NCI-H1417 treated with DMSO at 0.1 percent for 48 hours (cell line): ENCODE results near the gene IL6R.

Source experiments
- DNase-seq: peaks from one replicate; lab custom pipeline; 2025; lab: John Stamatoyannopoulos, UW

Gene IL6R

GRCh38 chr1:154427173-154428139, 22.3 kb downstream of the IL6R start:
- DNase-seq, result no peak

- no peak for DNase-seq
These were observed 24.0 kb downstream of the IL6R start for GRCh38 chr1:154429118-154429517.

- no peak for DNase-seq
These were observed 24.9 kb downstream of the IL6R start for GRCh38 chr1:154429841-154430611.

DNA sequence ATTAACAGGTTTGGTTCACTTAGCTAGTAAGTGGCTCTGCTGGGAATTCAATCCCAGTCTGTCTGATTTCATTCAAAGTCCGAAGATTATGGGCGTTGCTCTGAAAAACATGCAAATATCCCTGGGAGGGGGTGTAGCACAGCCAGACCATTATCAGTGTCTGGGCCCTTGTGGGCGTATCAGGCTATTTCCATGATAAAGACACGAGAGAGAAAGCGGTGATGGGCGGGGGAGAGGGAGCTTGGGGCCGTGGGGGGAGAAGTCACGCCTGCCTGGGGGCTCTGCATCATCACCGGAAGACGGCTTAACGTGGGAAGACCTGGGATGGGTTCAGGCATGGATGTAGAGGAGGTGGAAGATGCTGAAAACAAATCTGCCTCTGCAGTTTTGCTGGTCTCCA, 25.8 kb downstream of the IL6R start:
- no peak for DNase-seq

DNA sequence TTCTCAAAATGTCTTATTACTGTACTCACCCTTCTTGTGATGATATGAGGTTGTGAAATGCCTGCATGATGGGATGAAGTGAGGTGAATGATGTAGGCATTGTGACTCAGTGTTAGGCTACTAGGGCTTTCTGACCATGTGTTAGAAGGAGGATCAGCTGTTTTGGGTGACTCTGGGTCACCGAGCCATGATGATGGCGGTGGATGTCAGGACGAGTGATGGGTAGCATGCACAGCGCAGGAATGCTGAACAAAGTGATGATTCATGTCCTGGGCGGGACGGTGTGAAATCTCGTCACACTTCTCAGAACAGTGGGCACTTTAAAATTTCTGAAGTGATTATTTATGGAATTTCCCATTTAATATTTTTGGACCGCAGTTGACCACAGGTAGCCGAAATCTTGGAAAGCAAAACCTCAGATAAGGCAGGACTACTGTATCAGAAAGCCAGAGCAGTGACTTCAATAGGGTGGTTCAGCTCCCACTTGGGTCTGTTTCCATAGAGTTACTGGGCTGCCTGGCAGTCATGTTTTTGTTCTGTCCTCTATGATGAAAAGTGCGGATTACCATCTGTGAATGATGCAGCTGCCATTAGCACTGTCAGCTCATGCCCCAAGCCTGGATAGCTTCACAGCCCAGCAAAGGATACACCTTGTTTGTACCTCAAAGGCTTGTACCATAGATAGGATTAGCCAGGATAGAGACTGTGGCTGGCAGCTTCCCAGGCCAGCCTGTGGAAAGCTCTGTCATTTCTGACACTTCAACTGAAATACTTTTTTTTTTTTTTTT, 26.6 kb downstream of the IL6R start:
- no peak for DNase-seq

DNA sequence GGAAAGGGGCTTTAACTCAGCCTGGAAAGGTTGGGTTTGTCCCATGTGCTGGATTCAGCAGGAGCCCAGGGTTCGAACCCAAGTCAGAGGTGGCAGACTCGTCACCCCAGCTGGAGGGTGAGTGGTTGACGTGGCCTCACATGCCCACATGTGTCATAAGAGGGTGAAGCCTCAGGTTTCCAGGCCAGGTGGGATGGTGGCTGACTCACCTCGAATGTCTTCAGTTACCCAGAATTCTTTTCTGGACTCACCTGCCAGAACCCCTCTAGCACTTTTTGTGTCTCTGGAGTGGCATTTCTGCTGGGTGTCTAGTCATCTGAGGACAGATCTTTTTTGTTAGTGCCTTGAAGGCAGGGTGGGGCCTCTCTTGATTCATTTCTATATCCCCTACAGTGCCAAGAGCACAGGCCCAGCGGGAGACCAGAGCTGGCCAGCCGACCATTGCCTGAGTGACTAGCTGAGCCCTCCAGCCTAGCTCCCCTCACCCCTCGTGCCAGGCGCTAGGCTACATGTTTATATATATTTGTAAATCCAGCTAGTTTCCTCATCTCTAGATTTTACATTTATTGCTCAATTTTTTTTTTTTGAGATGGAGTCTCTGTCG, 28.1 kb downstream of the IL6R start:
- DNase-seq, result no peak

- no peak for DNase-seq
These were observed 29.4 kb downstream of the IL6R start for GRCh38 chr1:154434346-154435085.

DNA sequence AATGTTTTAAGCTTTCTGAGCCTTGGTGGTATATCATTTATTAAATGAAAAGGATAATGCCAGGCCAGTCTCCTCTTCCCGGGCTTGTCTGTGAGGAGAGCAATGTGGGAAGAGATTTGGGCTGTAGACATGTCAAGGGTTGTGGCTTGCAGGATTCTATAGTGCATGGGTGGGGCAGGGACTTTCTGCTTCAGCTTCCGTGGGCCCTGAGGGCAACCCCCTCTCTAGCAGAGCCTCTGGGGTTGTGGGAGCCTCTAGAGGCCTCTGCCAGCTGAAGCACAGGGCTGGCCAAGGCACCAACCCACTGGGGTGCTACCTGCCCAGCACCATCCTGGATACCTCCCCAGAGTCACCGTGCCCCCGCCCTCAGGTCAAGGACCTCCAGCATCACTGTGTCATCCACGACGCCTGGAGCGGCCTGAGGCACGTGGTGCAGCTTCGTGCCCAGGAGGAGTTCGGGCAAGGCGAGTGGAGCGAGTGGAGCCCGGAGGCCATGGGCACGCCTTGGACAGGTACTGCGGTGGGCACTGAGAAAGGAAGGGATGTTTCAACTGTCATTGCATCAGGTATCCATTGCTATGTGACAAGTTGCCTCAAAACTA, 30.6 kb downstream of the IL6R start:
- DNase-seq, result no peak

- DNase-seq, result no peak
These were observed 31.3 kb downstream of the IL6R start for GRCh38 chr1:154436433-154436832.

GRCh38 chr1:154440036-154440804, 35.1 kb downstream of the IL6R start:
- DNase-seq, result no peak

DNA sequence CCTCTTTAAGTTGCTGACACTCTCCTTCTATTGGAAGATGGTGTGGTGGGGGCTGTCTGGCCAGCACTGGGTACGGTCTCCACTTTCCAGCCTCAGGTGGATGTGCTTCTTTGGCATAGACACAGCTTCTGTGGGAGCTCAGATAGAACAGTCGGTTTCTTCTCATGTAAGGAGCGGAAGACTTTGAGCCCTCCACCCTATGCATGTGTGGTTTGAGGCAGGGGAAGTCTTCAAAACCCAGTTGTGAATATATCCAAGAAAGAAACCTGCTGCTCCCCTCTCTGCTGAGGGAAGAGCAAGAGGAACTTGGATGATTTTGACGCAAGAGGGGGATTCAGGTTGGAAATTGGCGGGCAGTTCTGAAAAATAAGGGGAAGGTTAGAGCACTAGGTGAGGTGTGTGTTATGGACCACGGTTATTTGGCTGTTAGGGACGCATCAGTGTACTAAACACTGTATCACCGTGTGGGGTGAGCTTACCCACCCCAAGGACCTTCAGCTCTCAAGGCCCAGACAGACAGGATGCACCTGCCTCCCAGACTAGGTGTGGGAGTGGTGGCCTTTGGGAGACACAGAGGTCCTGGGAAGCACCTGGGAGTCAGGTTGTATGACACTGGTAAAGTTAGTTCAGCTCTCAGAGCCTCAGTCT, 36.2 kb downstream of the IL6R start:
- DNase-seq, result no peak

DNA sequence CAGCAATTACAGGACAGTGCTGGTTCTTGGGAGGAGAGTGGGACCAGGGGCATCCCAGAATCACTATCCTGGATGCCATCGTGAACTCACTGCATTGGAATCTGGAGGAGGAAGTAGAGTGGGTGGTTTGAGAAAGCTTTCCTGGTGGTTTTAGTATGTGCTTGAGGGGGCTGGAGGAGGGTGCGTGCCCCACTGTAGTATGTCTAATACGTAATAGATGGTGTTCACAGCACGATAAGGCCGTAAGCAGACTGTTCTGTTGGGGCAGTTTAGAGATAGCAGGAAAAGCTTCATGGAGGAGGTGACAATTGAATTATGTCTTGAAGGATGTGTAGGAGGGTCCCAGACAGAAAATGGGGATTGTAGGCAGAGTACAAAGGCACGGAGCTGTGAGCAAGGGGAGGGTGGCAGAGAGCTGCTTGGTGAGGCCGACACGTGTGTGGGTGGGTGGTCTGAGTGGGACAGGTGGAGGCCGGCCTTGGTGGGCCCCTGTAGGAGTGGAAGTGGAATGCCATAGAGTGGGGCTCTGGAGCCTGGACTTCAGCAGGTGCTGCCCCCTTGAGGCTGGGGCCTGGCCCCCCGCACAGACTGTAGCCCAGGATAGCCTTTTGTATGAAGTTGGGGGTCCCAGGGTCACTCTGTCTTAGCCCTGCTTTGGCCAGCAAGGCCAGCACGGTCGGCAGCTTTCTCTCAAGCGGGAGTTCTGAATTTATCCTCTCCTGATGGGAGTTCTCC, 37.0 kb downstream of the IL6R start:
- DNase-seq, result no peak

- DNase-seq, result no peak
These were observed 38.3 kb downstream of the IL6R start for GRCh38 chr1:154443274-154444013.

DNA sequence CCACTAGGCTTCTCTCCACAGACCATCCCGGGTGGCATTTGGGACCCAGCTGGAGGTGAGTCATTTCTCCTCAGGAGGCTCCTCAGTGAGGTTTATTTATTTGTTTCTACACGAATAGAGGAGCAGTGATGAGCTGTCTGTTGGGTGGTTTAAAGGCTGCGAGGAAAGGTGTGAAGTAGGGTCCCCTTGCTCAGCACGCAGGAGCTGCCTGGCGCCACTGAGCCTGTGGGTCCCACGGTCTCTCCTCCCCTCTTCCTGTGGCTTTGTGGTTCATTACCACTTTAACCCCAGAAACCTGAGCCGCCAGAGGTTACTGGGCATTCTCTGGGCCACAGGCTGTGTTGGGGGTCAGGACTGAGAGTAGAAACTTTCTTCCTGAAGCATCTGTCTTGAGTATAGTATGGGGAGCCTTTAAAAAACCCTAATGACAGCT, 39.9 kb downstream of the IL6R start:
- no peak for DNase-seq

- DNase-seq, result no peak
These were observed 41.1 kb downstream of the IL6R start for GRCh38 chr1:154446292-154446691.

GRCh38 chr1:154446789-154447188, 41.6 kb downstream of the IL6R start:
- DNase-seq, result no peak

GRCh38 chr1:154448331-154448811, 43.2 kb downstream of the IL6R start:
- DNase-seq, result no peak

- no peak for DNase-seq
These were observed 48.0 kb downstream of the IL6R start for GRCh38 chr1:154453161-154453560.
